Stomach (tissue), 9 donors: ENCODE results near the gene AFTPH. TPM values are rescaled to one million over a fixed set of nuclear protein-coding genes. Genes with fewer than 3 reads are reported as not detected.

ENCODE experiments used
- DNase-seq, 2 donors: peaks; one replicate each; pipeline versions ENCODE4 v3.0.0 to v3.0.0-alpha.2; 2013 to 2019
- H3K27ac ChIP-seq, 5 donors: fragments of 200-600 bp in 4 of 5; sonication (generic) in 4 of 5; one replicate each; pipeline ENCODE4 v1.5.1; 2013 to 2019; ENCODE audit warnings: mild to moderate bottlenecking in 1 of 5, moderate library complexity in 1 of 5
- H3K27me3 ChIP-seq, 3 donors: fragments of 200-600 bp; sonication (generic); one replicate each; pipeline ENCODE4 v1.5.1; 2017 to 2019; ENCODE audit warnings: mixed run types in 1 of 3
- H3K36me3 ChIP-seq, 4 donors: fragments of 200-600 bp; sonication (generic); 1 replicate in 3 of 4; 2 replicates in 1 of 4; pipeline ENCODE4 v1.5.1; 2016 to 2019
- H3K4me1 ChIP-seq, 4 donors: fragments of 200-600 bp; sonication (generic); one replicate each; pipeline ENCODE4 v1.5.1; 2016 to 2019
- H3K4me3 ChIP-seq, 4 donors: fragments of 200-600 bp; sonication (generic) in 3 of 4; one replicate each; pipeline ENCODE4 v1.5.1; 2016 to 2019; ENCODE audit warnings: mild to moderate bottlenecking in 1 of 4
- H3K9me3 ChIP-seq, 4 donors: fragments of 200-600 bp; sonication (generic); one replicate each; pipeline ENCODE4 v1.5.1; 2016 to 2019
- EP300 ChIP-seq: sonication (generic); formaldehyde crosslinking; IDR thresholded peaks from one replicate; pipeline ENCODE4 v1.6.1; 2017; ENCODE audit warnings: antibody characterized with exemption
- POLR2A ChIP-seq, 4 donors: fragments of 450-650 bp; IDR thresholded peaks; one replicate each; pipeline ENCODE4 v1.6.1; 2016; ENCODE audit warnings: antibody characterized with exemption in 4 of 4, control low read depth in 2 of 4, mild to moderate bottlenecking in 1 of 4, moderate library complexity in 1 of 4
- POLR2AphosphoS5 ChIP-seq, 3 donors: sonication (generic); formaldehyde crosslinking; IDR thresholded peaks; one replicate each; pipeline ENCODE4 v1.6.1; 2016; ENCODE audit warnings: antibody characterized with exemption in 3 of 3
- WGBS, 5 donors: extraction: QIAGEN DNeasy Blood & Tissue Kit in 3 of 5; methylation state at CpG; one replicate each; pipeline versions ENCODE4 v1.1.5 to v1.1.7; 2013 to 2018; 5-methylcytosine and 5-hydroxymethylcytosine counted together
- intact Hi-C: fragments of 100-400 bp; cut with DNase I; formaldehyde crosslinking; loops from one replicate; pipeline ENCODE4 v1.15.1; 2023; ENCODE audit warnings: low total_unique reads
- polyA plus RNA-seq, 3 donors: library from polyadenylated mRNA; stranded (reverse); fragments of 200-250 nt; gene quantifications; one replicate each; pipeline ENCODE4 v1.2.3, GENCODE V29; 2013
- total RNA-seq, 5 donors: library from RNA; depleted of rRNA; stranded (reverse); fragments of >200 nt; gene quantifications; one replicate each; pipeline versions ENCODE4 v1.1.0 to v1.2.3, GENCODE V29; 2014 to 2016
- TF ChIP-seq, protein P1 (sequence below), 7 experiments: fragments of 450-650 bp in 4 of 7; fragments of 200-600 bp in 3 of 7; sonication (generic) in 3 of 7; IDR thresholded peaks; one replicate each; pipeline ENCODE4 v1.5.1; 2016 to 2019; ENCODE audit warnings: antibody characterized with exemption in 7 of 7, control low read depth in 2 of 7, mild to moderate bottlenecking in 1 of 7
- donor health status: healthy with polysubstance abuse.
- donor health status: Bipolar disorder and iron deficiency.
- donor health status: healthy.

AFTPH gene
- total and polyA plus RNA-seq, 8 donors, result 19.8 to 93.6 (median 38.9) TPM

GRCh38 chr2:64581018-64581417 lies 56.9 kb downstream of the AFTPH start:
- Histone ChIP-seq H3K27ac (no peak overlapping the region), H3K9me3 (no peaks in the 10 kb centered on the region), H3K36me3 (peaks cover 8 to 83% (median 76%) of the 10 kb centered on the region in 4 donors), H3K4me3 (no peak overlapping the region), H3K27me3 (no peaks in the 10 kb centered on the region), H3K4me1 (no peaks in the 10 kb centered on the region)
- WGBS, 5 donors, result 69 to 89% (median 75%) methylated on average over 2 of the region's 2 CpGs
- no peak for DNase-seq
- intact Hi-C loops, result loop anchor here (5.0 kb wide), 1 partner anchor 291 kb away; no protein-coding TSS in a partner anchor
- TF ChIP-seq EP300 (no peak), POLR2AphosphoS5 (IDR thresholded peaks at IDR 0.05) (no peak), POLR2A (IDR thresholded peaks at IDR 0.05) (no peak)
- TF ChIP-seq, protein P1, sequence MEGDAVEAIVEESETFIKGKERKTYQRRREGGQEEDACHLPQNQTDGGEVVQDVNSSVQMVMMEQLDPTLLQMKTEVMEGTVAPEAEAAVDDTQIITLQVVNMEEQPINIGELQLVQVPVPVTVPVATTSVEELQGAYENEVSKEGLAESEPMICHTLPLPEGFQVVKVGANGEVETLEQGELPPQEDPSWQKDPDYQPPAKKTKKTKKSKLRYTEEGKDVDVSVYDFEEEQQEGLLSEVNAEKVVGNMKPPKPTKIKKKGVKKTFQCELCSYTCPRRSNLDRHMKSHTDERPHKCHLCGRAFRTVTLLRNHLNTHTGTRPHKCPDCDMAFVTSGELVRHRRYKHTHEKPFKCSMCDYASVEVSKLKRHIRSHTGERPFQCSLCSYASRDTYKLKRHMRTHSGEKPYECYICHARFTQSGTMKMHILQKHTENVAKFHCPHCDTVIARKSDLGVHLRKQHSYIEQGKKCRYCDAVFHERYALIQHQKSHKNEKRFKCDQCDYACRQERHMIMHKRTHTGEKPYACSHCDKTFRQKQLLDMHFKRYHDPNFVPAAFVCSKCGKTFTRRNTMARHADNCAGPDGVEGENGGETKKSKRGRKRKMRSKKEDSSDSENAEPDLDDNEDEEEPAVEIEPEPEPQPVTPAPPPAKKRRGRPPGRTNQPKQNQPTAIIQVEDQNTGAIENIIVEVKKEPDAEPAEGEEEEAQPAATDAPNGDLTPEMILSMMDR (IDR thresholded peaks at IDR 0.05), result no peak

GRCh38 chr2:64581777-64582539 lies 57.8 kb downstream of the AFTPH start:
- DNase-seq, result no peak
- TF ChIP-seq POLR2AphosphoS5 (IDR thresholded peaks at IDR 0.05) (no peak), EP300 (no peak), POLR2A (IDR thresholded peaks at IDR 0.05) (no peak)
- TF ChIP-seq, protein P1 (IDR thresholded peaks at IDR 0.05), result no peak
- H3K4me1 ChIP-seq, result peaks cover 0 to 3% (median under 1%) of the 10 kb centered on the region in 4 donors
- 95 to 100% (median 98%) methylated on average over 1 of the region's 1 CpG for WGBS, 5 donors
- intact Hi-C loops, result loop anchor here (5.0 kb wide), 1 partner anchor 290 kb away; no protein-coding TSS in a partner anchor
- no peaks in the 10 kb centered on the region for H3K27me3 ChIP-seq
- no peak overlapping the region for H3K27ac ChIP-seq
- H3K36me3 ChIP-seq, result peaks cover 8 to 80% (median 72%) of the 10 kb centered on the region in 4 donors
- H3K4me3 ChIP-seq, result no peak overlapping the region
- no peaks in the 10 kb centered on the region for H3K9me3 ChIP-seq

- Histone ChIP-seq H3K27ac (no peak overlapping the region), H3K4me3 (no peak overlapping the region), H3K36me3 (peaks cover 8 to 76% (median 65%) of the 10 kb centered on the region in 4 donors), H3K4me1 (peaks cover 0 to 9% (median 2%) of the 10 kb centered on the region in 4 donors), H3K27me3 (no peaks in the 10 kb centered on the region), H3K9me3 (no peaks in the 10 kb centered on the region)
- DNase-seq, result no peak
- WGBS, 5 donors, result 61 to 70% (median 68%) methylated on average over 5 of the region's 5 CpGs
- TF ChIP-seq, protein P1 (IDR thresholded peaks at IDR 0.05), result no peak
- TF ChIP-seq POLR2A (IDR thresholded peaks at IDR 0.05) (no peak), POLR2AphosphoS5 (IDR thresholded peaks at IDR 0.05) (no peak)
- intact Hi-C loops, result loop anchor here (5.0 kb wide), 1 partner anchor 289 kb away; no protein-coding TSS in a partner anchor
These were observed 58.7 kb downstream of the AFTPH start for GRCh38 chr2:64582774-64583340.

DNA sequence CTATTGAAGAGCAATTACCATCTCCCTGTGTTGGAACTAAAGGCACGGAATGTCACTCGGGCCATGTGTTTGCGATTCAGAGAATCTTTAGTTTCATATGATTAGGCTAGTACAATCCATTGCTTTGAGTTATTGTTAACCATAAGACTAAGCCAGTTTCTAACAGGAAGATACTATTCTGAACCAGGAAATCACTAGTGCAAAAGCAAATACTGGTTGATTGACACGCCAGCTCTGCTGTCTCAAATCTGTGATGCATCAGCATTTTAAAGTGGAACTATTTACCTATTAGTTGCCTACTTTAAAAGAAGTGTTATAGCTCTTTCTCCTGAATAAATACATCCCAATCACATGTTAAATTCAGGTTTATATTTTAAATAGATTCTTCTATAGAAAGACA lies 61.9 kb downstream of the AFTPH start:
- TF ChIP-seq POLR2A (IDR thresholded peaks at IDR 0.05) (no peak), EP300 (no peak), POLR2AphosphoS5 (IDR thresholded peaks at IDR 0.05) (no peak)
- TF ChIP-seq, protein P1 (IDR thresholded peaks at IDR 0.05), result no peak
- Histone ChIP-seq H3K27me3 (no peaks in the 10 kb centered on the region), H3K4me3 (no peak overlapping the region), H3K36me3 (peaks cover 8 to 74% (median 68%) of the 10 kb centered on the region in 4 donors), H3K9me3 (no peaks in the 10 kb centered on the region), H3K4me1 (peaks cover 0 to 9% (median 2%) of the 10 kb centered on the region in 4 donors), H3K27ac (no peak overlapping the region)
- DNase-seq, result no peak
- 55 to 78% (median 65%) methylated on average over 4 of the region's 4 CpGs for WGBS, 5 donors
- intact Hi-C loops, result no loop called here
